ENCODE data around the gene QSOX2.
A peak's percentile ranks its signal among the peaks of the same experiment; 100 is the strongest.

The QSOX2 gene

GRCh38 chr9:136220017-136220729, 25.4 kb downstream of the QSOX2 start:
- TF ChIP-seq, protein P1, sequence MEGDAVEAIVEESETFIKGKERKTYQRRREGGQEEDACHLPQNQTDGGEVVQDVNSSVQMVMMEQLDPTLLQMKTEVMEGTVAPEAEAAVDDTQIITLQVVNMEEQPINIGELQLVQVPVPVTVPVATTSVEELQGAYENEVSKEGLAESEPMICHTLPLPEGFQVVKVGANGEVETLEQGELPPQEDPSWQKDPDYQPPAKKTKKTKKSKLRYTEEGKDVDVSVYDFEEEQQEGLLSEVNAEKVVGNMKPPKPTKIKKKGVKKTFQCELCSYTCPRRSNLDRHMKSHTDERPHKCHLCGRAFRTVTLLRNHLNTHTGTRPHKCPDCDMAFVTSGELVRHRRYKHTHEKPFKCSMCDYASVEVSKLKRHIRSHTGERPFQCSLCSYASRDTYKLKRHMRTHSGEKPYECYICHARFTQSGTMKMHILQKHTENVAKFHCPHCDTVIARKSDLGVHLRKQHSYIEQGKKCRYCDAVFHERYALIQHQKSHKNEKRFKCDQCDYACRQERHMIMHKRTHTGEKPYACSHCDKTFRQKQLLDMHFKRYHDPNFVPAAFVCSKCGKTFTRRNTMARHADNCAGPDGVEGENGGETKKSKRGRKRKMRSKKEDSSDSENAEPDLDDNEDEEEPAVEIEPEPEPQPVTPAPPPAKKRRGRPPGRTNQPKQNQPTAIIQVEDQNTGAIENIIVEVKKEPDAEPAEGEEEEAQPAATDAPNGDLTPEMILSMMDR (conservative IDR thresholded peaks at IDR 0.05; ENCODE audit: control insufficient read depth, insufficient read depth, low read depth, low read length), result no peak
- peak; percentile 15 for DNase-seq (ENCODE audit: low read depth)
- H3K4me3 ChIP-seq (ENCODE audit: control insufficient read depth, low read depth, low read length), result no peak overlapping the region

- peak; percentile 52 for DNase-seq (ENCODE audit: low read depth)
- TF ChIP-seq, protein P1 (conservative IDR thresholded peaks at IDR 0.05; ENCODE audit: control insufficient read depth, insufficient read depth, low read depth, low read length), result no peak
- H3K4me3 ChIP-seq (ENCODE audit: control insufficient read depth, low read depth, low read length), result no peak overlapping the region
Measured at GRCh38 chr9:136219276-136219675, 26.3 kb downstream of the QSOX2 start.

- TF ChIP-seq, protein P1 (conservative IDR thresholded peaks at IDR 0.05; ENCODE audit: control insufficient read depth, insufficient read depth, low read depth, low read length), result no peak
- H3K4me3 ChIP-seq (ENCODE audit: control insufficient read depth, low read depth, low read length), result no peak overlapping the region
- DNase-seq (ENCODE audit: low read depth), result no peak
Measured at GRCh38 chr9:136218673-136219072, 26.9 kb downstream of the QSOX2 start.

GRCh38 chr9:136218271-136218670, 27.3 kb downstream of the QSOX2 start:
- H3K4me3 ChIP-seq (ENCODE audit: control insufficient read depth, low read depth, low read length), result no peak overlapping the region
- TF ChIP-seq, protein P1 (conservative IDR thresholded peaks at IDR 0.05; ENCODE audit: control insufficient read depth, insufficient read depth, low read depth, low read length), result no peak
- no peak for DNase-seq (ENCODE audit: low read depth)

DNA sequence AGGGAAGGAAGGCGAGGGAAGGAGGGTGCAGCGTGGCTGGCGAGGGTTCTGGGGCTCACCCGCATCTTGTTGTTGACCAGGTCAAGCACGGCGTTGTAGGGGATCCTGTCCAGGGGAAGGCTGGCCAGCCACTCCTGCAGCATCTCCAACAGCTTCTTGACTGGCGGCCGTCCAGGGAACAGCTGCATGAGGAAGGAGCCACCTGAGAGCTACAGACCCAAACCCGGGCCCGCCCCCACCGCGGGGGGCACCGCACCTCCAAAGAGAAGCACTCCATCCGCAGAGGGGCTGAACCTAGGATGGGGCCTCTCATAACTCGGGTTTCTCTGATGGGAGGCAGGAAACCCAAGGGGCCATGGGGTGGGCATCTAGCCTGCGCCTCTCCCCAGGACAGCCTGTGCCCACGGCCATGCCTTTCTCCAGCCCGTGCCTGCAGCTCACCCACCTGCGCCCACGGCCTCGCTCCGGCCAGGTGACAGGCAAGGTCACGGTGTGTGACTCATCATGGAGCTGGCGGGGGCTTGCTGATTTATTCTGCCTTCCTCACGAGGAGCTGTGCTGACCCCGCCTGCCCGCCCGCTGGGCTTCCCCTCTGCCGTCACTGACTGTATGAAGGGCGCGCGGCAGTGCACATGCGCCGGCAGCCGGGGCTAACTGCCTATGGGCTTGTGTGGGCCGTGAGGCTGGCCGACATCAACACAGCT, 28.9 kb downstream of the QSOX2 start:
- H3K4me3 ChIP-seq (ENCODE audit: control insufficient read depth, low read depth, low read length), result no peak overlapping the region
- no peak for DNase-seq (ENCODE audit: low read depth)
- TF ChIP-seq, protein P1 (conservative IDR thresholded peaks at IDR 0.05; ENCODE audit: control insufficient read depth, insufficient read depth, low read depth, low read length), result no peak

- no peak overlapping the region for H3K4me3 ChIP-seq (ENCODE audit: control insufficient read depth, low read depth, low read length)
Measured at GRCh38 chr9:136213733-136214132, 31.9 kb downstream of the QSOX2 start.

More at GRCh38 chr9:136213733-136214132, 31.9 kb downstream of the QSOX2 start:
- TF ChIP-seq, protein P1 (conservative IDR thresholded peaks at IDR 0.05; ENCODE audit: control insufficient read depth, insufficient read depth, low read depth, low read length), result no peak
- DNase-seq (ENCODE audit: low read depth), result no peak
